Dermis microvascular lymphatic vessel endothelial cell (primary cell): ENCODE data around the gene SPIN1. TPM values are rescaled to one million over a fixed set of nuclear protein-coding genes. Genes with fewer than 3 reads are reported as not detected.

Source experiments
- DNase-seq, 2 donors: peaks; one replicate each; pipeline versions ENCODE4 v3.0.0 to v3.0.0-alpha.2; 2010; ENCODE audit warnings: low read depth in 2 of 2
- total RNA-seq: library from RNA; depleted of rRNA; stranded (reverse); fragments of >200 nt; gene quantifications from 2 replicates; pipeline ENCODE4 v1.2.1, GENCODE V29; 2014

SPIN1 gene
- total RNA-seq, 1 donor from 2014 or later: 48.0 TPM

DNA sequence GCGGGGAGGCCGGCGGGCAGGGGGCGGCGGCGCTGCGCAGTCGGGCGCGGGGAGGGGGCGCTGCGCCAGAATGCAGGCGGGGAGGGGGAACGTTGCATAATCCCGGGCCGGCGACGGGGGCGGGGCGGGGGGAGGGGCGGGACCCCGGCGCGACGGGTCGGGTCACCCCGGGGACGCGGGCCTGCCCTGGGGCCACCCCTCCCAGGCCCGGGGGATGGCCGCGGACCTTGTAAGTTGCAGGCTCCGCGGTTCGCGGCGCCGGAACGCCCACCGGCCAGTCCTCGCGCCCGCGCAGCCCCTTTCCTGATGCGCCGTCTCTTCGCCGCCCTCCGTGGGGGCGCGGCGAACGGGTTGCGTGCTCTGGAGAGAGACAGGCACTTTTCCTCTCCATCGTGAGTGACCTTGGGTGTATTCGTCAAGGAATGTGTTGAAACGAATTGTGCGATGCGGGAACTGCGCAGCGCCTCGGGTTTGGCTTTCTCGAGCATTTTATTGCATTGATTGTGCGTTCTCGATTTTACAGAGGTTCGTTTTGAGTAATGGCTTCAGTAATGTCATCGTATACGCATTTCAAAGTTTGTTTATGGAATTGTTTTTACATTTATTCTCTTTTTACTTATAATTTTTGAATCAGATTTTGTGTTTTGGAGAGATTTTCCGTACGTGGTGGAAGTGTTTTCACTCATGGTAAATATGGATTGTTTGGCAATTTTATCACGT, 802 bp downstream of the SPIN1 start:
- DNase-seq: peak in 1 of 2 donors; percentile 70

- no peak for DNase-seq
Measured at GRCh38 chr9:88390371-88390990, 2.2 kb downstream of the SPIN1 start.

DNA sequence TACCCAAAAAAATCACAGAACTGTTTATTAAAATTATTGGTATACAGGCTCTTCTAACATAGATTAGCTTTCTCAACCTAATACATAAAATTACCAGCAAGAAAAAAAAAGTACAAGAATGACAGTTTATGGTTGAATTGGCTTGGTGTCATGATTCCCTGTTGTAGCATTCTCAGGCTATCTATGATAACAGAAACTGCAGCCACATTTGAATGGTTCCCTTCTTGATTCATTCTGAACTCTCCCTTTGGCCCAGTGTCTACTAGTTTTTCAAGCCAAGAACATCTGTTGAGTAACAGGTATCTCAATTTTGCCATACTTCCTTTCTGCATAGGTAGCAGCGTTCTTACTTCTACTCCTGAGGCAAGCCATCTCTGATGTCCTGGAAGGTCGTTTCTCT, 3.0 kb downstream of the SPIN1 start:
- no peak for DNase-seq

GRCh38 chr9:88391921-88392320, 3.7 kb downstream of the SPIN1 start:
- no peak for DNase-seq

DNA sequence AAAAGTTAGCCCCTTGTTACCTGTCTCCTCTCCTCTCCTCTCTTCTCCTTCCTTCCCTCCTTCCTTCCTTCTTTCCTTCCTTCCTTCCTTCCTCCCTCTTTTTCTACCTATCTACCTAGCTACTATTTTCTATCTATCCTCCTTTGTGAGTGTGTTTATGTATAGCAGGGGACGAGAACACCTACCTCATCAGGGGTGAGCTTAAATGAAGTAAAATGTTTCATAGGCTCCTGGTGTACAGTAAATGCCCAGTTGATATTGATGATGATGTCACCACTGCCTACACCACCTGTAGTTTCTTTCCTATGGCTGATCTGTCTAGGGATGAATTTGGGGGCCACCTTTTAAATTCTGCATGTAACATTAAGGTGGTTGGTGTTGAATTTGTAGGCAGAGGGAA, 4.3 kb downstream of the SPIN1 start:
- no peak for DNase-seq

DNA sequence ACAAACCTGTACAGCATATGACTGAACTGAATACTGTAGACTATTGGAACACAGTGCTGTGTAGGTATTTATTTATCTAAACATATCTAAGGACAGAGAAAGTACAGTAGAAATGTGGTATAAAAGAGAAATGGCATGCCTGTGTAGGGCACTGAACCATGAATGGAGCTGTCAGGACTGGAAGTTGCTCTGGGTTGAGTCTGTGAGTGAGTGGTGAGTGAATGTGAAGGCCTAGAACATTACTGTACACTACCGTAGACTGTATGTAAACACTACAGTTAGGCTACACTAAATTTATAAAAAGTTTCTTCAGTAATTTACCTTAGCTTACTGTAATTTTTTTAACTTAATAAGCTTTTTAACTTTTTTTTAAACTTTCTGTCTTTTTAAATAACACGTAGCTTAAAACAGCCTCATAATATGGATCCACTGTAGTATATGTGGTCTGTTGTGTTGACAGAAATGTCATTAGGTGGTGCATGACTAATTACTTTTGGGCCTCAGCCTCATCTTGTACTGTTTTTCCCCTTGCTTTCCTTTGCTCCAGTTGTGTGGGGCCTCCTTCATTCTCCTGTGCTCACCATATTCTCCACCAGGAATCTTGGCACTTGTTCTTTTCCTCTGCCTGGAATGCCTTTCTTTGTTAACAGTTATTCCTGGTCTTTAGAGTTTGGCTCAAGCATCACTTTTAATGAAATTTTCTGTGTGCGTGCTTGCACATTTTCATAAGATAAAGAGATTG, 8.8 kb downstream of the SPIN1 start:
- DNase-seq: peak in 1 of 2 donors; percentile 5

DNA sequence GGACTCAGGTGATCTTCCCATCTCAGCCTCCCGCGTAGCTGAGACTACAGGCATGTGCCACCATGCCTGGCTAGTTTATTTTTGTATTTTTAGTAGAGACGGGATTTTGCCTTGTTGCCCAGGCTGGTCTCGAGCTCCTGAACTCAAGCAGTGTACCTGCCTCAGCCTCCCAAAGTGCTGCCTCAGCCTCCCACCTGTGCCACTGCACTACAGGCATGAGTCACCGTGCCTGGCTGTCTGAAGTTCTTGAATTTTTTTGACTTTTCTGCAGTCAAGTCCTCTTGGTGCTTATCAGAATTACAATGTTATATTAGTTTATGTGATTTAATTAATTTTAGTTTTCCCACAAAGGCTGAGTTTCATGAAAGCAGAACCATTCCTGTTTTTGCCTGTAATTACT, 9.8 kb downstream of the SPIN1 start:
- no peak for DNase-seq

DNA sequence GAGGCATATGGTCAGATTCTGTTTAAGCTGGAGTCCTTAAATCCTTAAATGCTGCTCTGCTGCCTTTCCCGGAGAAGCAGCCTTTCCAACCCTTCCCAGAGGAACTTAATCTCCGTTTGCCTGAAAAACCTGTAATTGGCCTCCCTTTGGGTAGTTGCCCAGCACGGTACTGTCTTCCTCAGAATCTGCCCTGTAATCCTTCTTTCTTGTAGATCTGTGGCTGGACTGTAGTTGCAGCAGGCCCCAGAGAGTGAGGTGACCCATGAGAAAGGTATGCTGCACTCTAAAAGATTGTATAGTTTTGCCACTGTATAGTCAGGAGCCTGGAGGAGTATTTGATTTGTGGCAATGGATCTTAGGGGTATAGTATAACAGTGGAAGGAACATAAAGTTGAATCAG, 11.7 kb downstream of the SPIN1 start:
- no peak for DNase-seq

DNA sequence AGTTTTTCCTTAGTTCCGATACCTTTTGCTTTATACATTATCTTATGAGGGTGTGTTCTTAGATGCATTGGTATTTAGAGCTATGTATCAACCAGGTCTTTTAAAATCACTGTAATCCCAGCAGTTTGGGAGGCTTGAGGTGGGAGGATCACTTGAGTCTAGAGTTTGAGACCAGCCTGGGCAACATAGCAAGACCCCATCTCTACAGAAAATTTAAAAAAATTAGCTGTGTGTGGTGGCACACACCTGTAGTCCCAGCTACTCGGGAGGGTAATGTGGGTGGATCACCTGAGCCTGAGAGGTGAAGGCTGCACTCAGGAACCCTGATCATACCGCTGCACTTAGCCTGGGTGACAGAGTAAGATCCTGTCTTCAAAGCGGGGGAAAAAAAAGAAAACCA, 15.1 kb downstream of the SPIN1 start:
- no peak for DNase-seq

GRCh38 chr9:88406051-88406450, 17.8 kb downstream of the SPIN1 start:
- no peak for DNase-seq

- DNase-seq: no peak
Measured at GRCh38 chr9:88411471-88411870, 23.2 kb downstream of the SPIN1 start.

- DNase-seq: no peak
Measured at GRCh38 chr9:88414298-88414697, 26.1 kb downstream of the SPIN1 start.

DNA sequence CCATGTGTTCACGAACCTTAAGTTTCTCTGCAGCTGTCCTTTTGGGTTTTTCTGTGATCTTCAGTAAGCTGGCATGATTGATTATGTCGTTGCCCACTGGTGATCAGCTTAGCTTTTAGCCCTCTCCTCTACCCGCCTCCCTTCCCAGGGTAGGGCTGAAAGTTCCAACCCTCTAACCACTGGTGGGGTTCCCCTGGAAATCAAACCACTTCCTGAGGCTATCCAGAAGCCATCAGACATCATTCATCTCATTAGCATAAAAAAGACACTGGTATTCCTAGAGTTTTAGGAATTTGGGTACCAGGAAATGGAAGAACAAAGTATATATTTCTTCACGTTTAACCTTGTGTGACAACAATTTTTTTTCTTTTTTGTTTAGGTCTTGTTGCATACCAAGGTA, 29.8 kb downstream of the SPIN1 start:
- no peak for DNase-seq

GRCh38 chr9:88418715-88419540, 30.7 kb downstream of the SPIN1 start:
- peak in 1 of 2 donors; percentile 8 for DNase-seq

DNA sequence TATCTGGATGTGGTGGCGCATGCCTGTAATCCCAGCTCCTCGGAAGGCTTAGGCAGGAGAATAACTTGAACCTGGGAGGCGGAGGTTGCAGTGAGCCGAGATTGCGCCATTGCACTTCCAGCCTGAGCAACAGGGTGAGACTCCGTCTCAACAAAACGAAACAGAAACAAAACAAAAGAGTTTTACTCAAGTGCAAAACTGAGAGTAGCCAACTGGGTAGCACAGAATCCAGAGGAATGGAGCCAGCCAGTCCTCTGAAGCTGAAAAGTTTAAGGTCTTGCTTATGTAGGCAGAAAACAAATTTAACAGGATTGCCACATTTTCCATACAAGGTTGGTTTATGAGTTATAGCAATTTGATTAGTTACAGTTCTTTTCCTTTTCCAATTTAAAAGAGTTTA, 32.0 kb downstream of the SPIN1 start:
- no peak for DNase-seq

DNA sequence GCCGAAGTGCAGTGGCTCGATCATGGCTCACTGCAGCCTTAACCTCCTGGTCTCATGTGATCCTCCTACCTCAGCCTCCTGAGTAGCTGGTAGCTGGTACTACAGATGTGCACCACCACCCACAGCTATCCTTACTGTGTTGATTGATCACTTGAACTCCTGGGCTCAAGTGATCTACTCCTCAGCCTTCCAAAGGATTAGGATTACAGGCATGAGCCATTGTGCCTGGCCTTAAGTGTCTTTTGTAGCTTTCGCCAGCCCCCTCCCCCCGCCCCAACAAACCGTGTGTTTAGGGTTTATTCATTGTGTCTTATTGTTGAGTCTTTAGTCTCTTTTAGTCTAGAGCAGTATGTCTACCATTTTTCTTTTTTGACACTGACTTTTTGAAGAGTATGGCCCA, 33.1 kb downstream of the SPIN1 start:
- DNase-seq: no peak

- no peak for DNase-seq
Measured at GRCh38 chr9:88425538-88425950, 37.3 kb downstream of the SPIN1 start.

- DNase-seq: no peak
Measured at GRCh38 chr9:88426651-88427050, 38.4 kb downstream of the SPIN1 start.

- DNase-seq: no peak
Measured at GRCh38 chr9:88429595-88430430, 41.6 kb downstream of the SPIN1 start.

GRCh38 chr9:88433583-88434255, 45.5 kb downstream of the SPIN1 start:
- DNase-seq: no peak
